H1 (cell line): Measurements from ENCODE around the gene NFASC. TPM values are rescaled to one million over a fixed set of nuclear protein-coding genes. Genes with fewer than 3 reads are reported as not detected.

Experiments
- CREB1 ChIP-seq: IDR thresholded peaks from 2 replicates; pipeline ENCODE4 v1.6.1; 2012; ENCODE audit warnings: inconsistent platforms
- E2F6 ChIP-seq: IDR thresholded peaks from 2 replicates; pipeline ENCODE4 v1.6.1; 2012; ENCODE audit warnings: inconsistent platforms
- POU5F1 ChIP-seq: IDR thresholded peaks from 2 replicates; pipeline ENCODE4 v1.6.1; 2011; ENCODE audit warnings: low read depth, mild to moderate bottlenecking, low read length, moderate library complexity
- polyA plus RNA-seq, 7 experiments: library from polyadenylated mRNA; depleted of rRNA in 3 of 7; stranded (reverse) in 5 of 7; unstranded in 2 of 7; fragments of >200 nt in 5 of 7; fragments of 200-250 nt in 2 of 7; gene quantifications; 1 replicate in 5 of 7; 2 replicates in 1 of 7; 4 replicates in 1 of 7; pipeline versions ENCODE4 v1.2.1 to v1.2.3, GENCODE V29; 2011 to 2013; ENCODE audit warnings: missing spikeins in 2 of 7, mixed read lengths in 2 of 7
- total RNA-seq: library from RNA; stranded (reverse); fragmentation: NEBNext Ultra II Directional; extraction: Animal tissue kit (Norgen Biotek cat#: 25700); gene quantifications from 2 replicates; pipeline ENCODE4 v1.2.1, GENCODE V29; 2021
- TF ChIP-seq, protein P1 (sequence below): IDR thresholded peaks from 2 replicates; pipeline ENCODE4 v1.6.1; 2012; ENCODE audit warnings: low read length, inconsistent platforms

The NFASC gene
- total and polyA plus RNA-seq, 2 of the 8 experiments (the other 6 are each of a cell fraction or from before 2014, with no cell fraction given) = 5.0 to 15.2 TPM

- TF ChIP-seq POU5F1 (no peak), E2F6 (no peak), CREB1 (no peak)
- TF ChIP-seq, protein P1, sequence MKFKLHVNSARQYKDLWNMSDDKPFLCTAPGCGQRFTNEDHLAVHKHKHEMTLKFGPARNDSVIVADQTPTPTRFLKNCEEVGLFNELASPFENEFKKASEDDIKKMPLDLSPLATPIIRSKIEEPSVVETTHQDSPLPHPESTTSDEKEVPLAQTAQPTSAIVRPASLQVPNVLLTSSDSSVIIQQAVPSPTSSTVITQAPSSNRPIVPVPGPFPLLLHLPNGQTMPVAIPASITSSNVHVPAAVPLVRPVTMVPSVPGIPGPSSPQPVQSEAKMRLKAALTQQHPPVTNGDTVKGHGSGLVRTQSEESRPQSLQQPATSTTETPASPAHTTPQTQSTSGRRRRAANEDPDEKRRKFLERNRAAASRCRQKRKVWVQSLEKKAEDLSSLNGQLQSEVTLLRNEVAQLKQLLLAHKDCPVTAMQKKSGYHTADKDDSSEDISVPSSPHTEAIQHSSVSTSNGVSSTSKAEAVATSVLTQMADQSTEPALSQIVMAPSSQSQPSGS = no peak
Observed at GRCh38 chr1:204947747-204948146, 77.1 kb downstream of the NFASC start (continued).
